Activated CD4-positive, CD25-positive, alpha-beta regulatory T cell treated with anti-CD3 and anti-CD28 coated beads, Interleukin-2, amount 50 U/mL, for 16 hours (primary cell): ENCODE measurements around the gene RABEP1.

ENCODE experiments used
- DNase-seq: peaks from one replicate; pipeline ENCODE4 v3.0.0-alpha.2; 2020; ENCODE audit warnings: low read depth, low spot score

Gene RABEP1

GRCh38 chr17:5269241-5269960 lies 12.7 kb upstream of the RABEP1 start:
- DNase-seq = no peak

GRCh38 chr17:5272322-5272721 lies 9.8 kb upstream of the RABEP1 start:
- DNase-seq = no peak

GRCh38 chr17:5282642-5283217 lies 646 bp downstream of the RABEP1 start:
- peak; percentile 16 for DNase-seq

- no peak for DNase-seq
Observed at GRCh38 chr17:5283571-5284315, 1.7 kb downstream of the RABEP1 start.

- DNase-seq = no peak
Observed at GRCh38 chr17:5284681-5285080, 2.6 kb downstream of the RABEP1 start.

GRCh38 chr17:5286846-5287245 lies 4.8 kb downstream of the RABEP1 start:
- DNase-seq = no peak

- DNase-seq = no peak
Observed at GRCh38 chr17:5291683-5292350, 9.7 kb downstream of the RABEP1 start.

- no peak for DNase-seq
Observed at GRCh38 chr17:5297245-5297644, 15.2 kb downstream of the RABEP1 start.

- no peak for DNase-seq
Observed at GRCh38 chr17:5299383-5299782, 17.3 kb downstream of the RABEP1 start.

GRCh38 chr17:5304636-5305035 lies 22.6 kb downstream of the RABEP1 start:
- DNase-seq = no peak

GRCh38 chr17:5309851-5310250 lies 27.8 kb downstream of the RABEP1 start:
- no peak for DNase-seq

- no peak for DNase-seq
Observed at GRCh38 chr17:5325851-5326250, 43.8 kb downstream of the RABEP1 start.

- no peak for DNase-seq
Observed at GRCh38 chr17:5329784-5330557, 47.9 kb downstream of the RABEP1 start.

- DNase-seq = no peak
Observed at GRCh38 chr17:5330981-5331380, 48.9 kb downstream of the RABEP1 start.

- DNase-seq = no peak
Observed at GRCh38 chr17:5331506-5331905, 49.4 kb downstream of the RABEP1 start.

- DNase-seq = no peak
Observed at GRCh38 chr17:5344914-5345313, 62.8 kb downstream of the RABEP1 start.

- no peak for DNase-seq
Observed at GRCh38 chr17:5352681-5353289, 70.7 kb downstream of the RABEP1 start.

GRCh38 chr17:5354310-5354709 lies 72.2 kb downstream of the RABEP1 start:
- no peak for DNase-seq

- DNase-seq = no peak
Observed at GRCh38 chr17:5354886-5355415, 72.9 kb downstream of the RABEP1 start.

GRCh38 chr17:5355421-5356129 lies 73.5 kb downstream of the RABEP1 start:
- no peak for DNase-seq
